Activated naive CD4-positive, alpha-beta T cell treated with anti-CD3 and anti-CD28 coated beads for 36 hours (primary cell): ENCODE measurements around the gene AEBP1. TPM values are rescaled to one million over a fixed set of nuclear protein-coding genes. Genes with fewer than 3 reads are reported as not detected.

ENCODE experiments used
- CTCF ChIA-PET: fragments of 350-600 bp; sonication (Branson Sonifier 250); formaldehyde crosslinking; loops from one replicate; lab custom pipeline; 2021; ENCODE audit warnings: antibody characterized with exemption; lab: Charles Lee
- DNase-seq: peaks from one replicate; pipeline ENCODE4 v3.0.0-alpha.2; 2020
- H3K27ac Mint-ChIP-seq: one replicate; pipeline ENCODE4 v1.8.0; 2021; ENCODE audit warnings: mild to moderate bottlenecking, mixed read lengths
- H3K27me3 Mint-ChIP-seq: one replicate; pipeline ENCODE4 v1.8.0; 2021; ENCODE audit warnings: low read depth, mixed read lengths
- H3K36me3 Mint-ChIP-seq: one replicate; pipeline ENCODE4 v1.8.0; 2021; ENCODE audit warnings: low read depth, mixed read lengths
- H3K4me1 Mint-ChIP-seq: one replicate; pipeline ENCODE4 v1.8.0; 2021; ENCODE audit warnings: low read depth, mixed read lengths
- H3K4me3 Mint-ChIP-seq: one replicate; pipeline ENCODE4 v1.8.0; 2021; ENCODE audit warnings: mild to moderate bottlenecking, moderate library complexity, mixed read lengths
- H3K9me3 Mint-ChIP-seq: one replicate; pipeline ENCODE4 v1.8.0; 2021; ENCODE audit warnings: mixed read lengths
- intact Hi-C: fragments of 100-400 bp; cut with micrococcal nuclease; formaldehyde crosslinking; loops from one replicate; pipeline ENCODE4 v1.15.1; 2023
- total RNA-seq, 2 experiments: library from RNA; stranded (reverse); gene quantifications; one replicate each; pipeline ENCODE4 v1.2.3, GENCODE V29; 2021

Gene AEBP1
- total RNA-seq, 2 experiments from 2014 or later = 10.1 to 10.8 TPM

- intact Hi-C loops = no loop called here
- H3K27ac Mint-ChIP-seq = peak overlapping the region; percentile 36
- CTCF ChIA-PET = interaction anchor here (0.9 kb wide), 1 partner anchor 9 kb away, joined by 3 read pairs; no protein-coding TSS in a partner anchor
These were observed 31.5 kb upstream of the AEBP1 start for GRCh38 chr7:44072364-44073231.

GRCh38 chr7:44073664-44074348, 30.3 kb upstream of the AEBP1 start:
- peak overlapping the region; percentile 13 for H3K27ac Mint-ChIP-seq
- CTCF ChIA-PET = no interaction called here
- intact Hi-C loops = no loop called here
- peaks cover 32% of the 10 kb centered on the region for H3K36me3 Mint-ChIP-seq
- H3K4me3 Mint-ChIP-seq = no peak overlapping the region
- H3K4me1 Mint-ChIP-seq = peaks cover 11% of the 10 kb centered on the region
- H3K27me3 Mint-ChIP-seq = no peaks in the 10 kb centered on the region
- DNase-seq = peak; percentile 49
- H3K9me3 Mint-ChIP-seq = no peaks in the 10 kb centered on the region

More at GRCh38 chr7:44072364-44073231, 31.5 kb upstream of the AEBP1 start:
- no peaks in the 10 kb centered on the region for H3K9me3 Mint-ChIP-seq
- no peaks in the 10 kb centered on the region for H3K27me3 Mint-ChIP-seq
- peak; percentile 51 for DNase-seq
- H3K4me3 Mint-ChIP-seq = no peak overlapping the region
- H3K36me3 Mint-ChIP-seq = peaks cover 22% of the 10 kb centered on the region
- H3K4me1 Mint-ChIP-seq = peaks cover 5% of the 10 kb centered on the region

GRCh38 chr7:44074349-44074695, 29.8 kb upstream of the AEBP1 start:
- Mint-ChIP-seq H3K4me3 (no peak overlapping the region), H3K9me3 (no peaks in the 10 kb centered on the region), H3K27ac (no peak overlapping the region)

GRCh38 chr7:44075296-44076075, 28.7 kb upstream of the AEBP1 start:
- Mint-ChIP-seq H3K4me3 (no peak overlapping the region), H3K27ac (no peak overlapping the region)
- CTCF ChIA-PET = no interaction called here

More at GRCh38 chr7:44074349-44074695, 29.8 kb upstream of the AEBP1 start:
- Mint-ChIP-seq H3K27me3 (no peaks in the 10 kb centered on the region), H3K36me3 (peaks cover 32% of the 10 kb centered on the region), H3K4me1 (peaks cover 11% of the 10 kb centered on the region)
- intact Hi-C loops = no loop called here
- CTCF ChIA-PET = no interaction called here
- no peak for DNase-seq

GRCh38 chr7:44076101-44076895, 27.8 kb upstream of the AEBP1 start:
- CTCF ChIA-PET = no interaction called here
- Mint-ChIP-seq H3K4me1 (peaks cover 29% of the 10 kb centered on the region), H3K4me3 (no peak overlapping the region), H3K36me3 (peaks cover 43% of the 10 kb centered on the region), H3K27ac (no peak overlapping the region), H3K9me3 (no peaks in the 10 kb centered on the region), H3K27me3 (no peaks in the 10 kb centered on the region)
- intact Hi-C loops = no loop called here
- no peak for DNase-seq

More at GRCh38 chr7:44075296-44076075, 28.7 kb upstream of the AEBP1 start:
- H3K9me3 Mint-ChIP-seq = no peaks in the 10 kb centered on the region
- peaks cover 21% of the 10 kb centered on the region for H3K4me1 Mint-ChIP-seq
- no peaks in the 10 kb centered on the region for H3K27me3 Mint-ChIP-seq
- no peak for DNase-seq
- H3K36me3 Mint-ChIP-seq = peaks cover 37% of the 10 kb centered on the region
- intact Hi-C loops = no loop called here

- CTCF ChIA-PET = no interaction called here
These were observed 27.1 kb upstream of the AEBP1 start for GRCh38 chr7:44077061-44077460.

GRCh38 chr7:44077681-44078091, 26.5 kb upstream of the AEBP1 start:
- H3K4me3 Mint-ChIP-seq = no peak overlapping the region
- H3K36me3 Mint-ChIP-seq = peaks cover 41% of the 10 kb centered on the region
- CTCF ChIA-PET = no interaction called here

More at GRCh38 chr7:44077061-44077460, 27.1 kb upstream of the AEBP1 start:
- H3K27me3 Mint-ChIP-seq = no peaks in the 10 kb centered on the region
- H3K9me3 Mint-ChIP-seq = no peaks in the 10 kb centered on the region
- DNase-seq = no peak
- peaks cover 45% of the 10 kb centered on the region for H3K36me3 Mint-ChIP-seq
- peaks cover 30% of the 10 kb centered on the region for H3K4me1 Mint-ChIP-seq
- no peak overlapping the region for H3K4me3 Mint-ChIP-seq
- no peak overlapping the region for H3K27ac Mint-ChIP-seq
- intact Hi-C loops = no loop called here

GRCh38 chr7:44078521-44078920, 25.6 kb upstream of the AEBP1 start:
- Mint-ChIP-seq H3K4me1 (peaks cover 32% of the 10 kb centered on the region), H3K27ac (peak overlapping the region; percentile 24), H3K4me3 (no peak overlapping the region), H3K9me3 (no peaks in the 10 kb centered on the region), H3K36me3 (peaks cover 35% of the 10 kb centered on the region), H3K27me3 (no peaks in the 10 kb centered on the region)
- DNase-seq = no peak
- intact Hi-C loops = no loop called here
- CTCF ChIA-PET = interaction anchor here (0.9 kb wide), 1 partner anchor 11 kb away, joined by 3 read pairs; no protein-coding TSS in a partner anchor

More at GRCh38 chr7:44077681-44078091, 26.5 kb upstream of the AEBP1 start:
- intact Hi-C loops = no loop called here
- H3K27me3 Mint-ChIP-seq = no peaks in the 10 kb centered on the region
- peak overlapping the region; percentile 34 for H3K27ac Mint-ChIP-seq
- DNase-seq = no peak
- H3K9me3 Mint-ChIP-seq = no peaks in the 10 kb centered on the region
- H3K4me1 Mint-ChIP-seq = peaks cover 30% of the 10 kb centered on the region

- intact Hi-C loops = loop anchor here (5.0 kb wide), 2 partner anchors 152 to 493 kb away; partner anchors contain the start of genes DDX56 and UBE2D4
- CTCF ChIA-PET = no interaction called here
- H3K27ac Mint-ChIP-seq = no peak overlapping the region
These were observed 24.7 kb upstream of the AEBP1 start for GRCh38 chr7:44079331-44080021.

GRCh38 chr7:44080118-44080517, 24.0 kb upstream of the AEBP1 start:
- DNase-seq = no peak
- H3K9me3 Mint-ChIP-seq = no peaks in the 10 kb centered on the region
- peaks cover 34% of the 10 kb centered on the region for H3K36me3 Mint-ChIP-seq
- H3K27me3 Mint-ChIP-seq = no peaks in the 10 kb centered on the region
- peaks cover 32% of the 10 kb centered on the region for H3K4me1 Mint-ChIP-seq
- H3K4me3 Mint-ChIP-seq = peak overlapping the region; percentile 79
- H3K27ac Mint-ChIP-seq = peak overlapping the region; percentile 18
- CTCF ChIA-PET = interaction anchor here (1.3 kb wide), 1 partner anchor 161 kb away, joined by 3 read pairs; no protein-coding TSS in a partner anchor
- intact Hi-C loops = loop anchor here (5.0 kb wide), 2 partner anchors 153 to 492 kb away; partner anchors contain the start of genes DDX56 and UBE2D4

More at GRCh38 chr7:44079331-44080021, 24.7 kb upstream of the AEBP1 start:
- no peak for DNase-seq
- Mint-ChIP-seq H3K4me3 (no peak overlapping the region), H3K9me3 (no peaks in the 10 kb centered on the region), H3K4me1 (peaks cover 32% of the 10 kb centered on the region), H3K27me3 (no peaks in the 10 kb centered on the region), H3K36me3 (peaks cover 35% of the 10 kb centered on the region)
